Naive B cell (primary cell): ENCODE data around the gene PIP5K1C. TPM values are rescaled to one million over a fixed set of nuclear protein-coding genes. Genes with fewer than 3 reads are reported as not detected.
A peak's percentile ranks its signal among the peaks of the same experiment; 100 is the strongest.
"Not testable (repeated sequence)": the region's sequence is repeated elsewhere in the genome, so short reads cannot be mapped to it uniquely, and the experiment has no call there.

Experiments
- ATAC-seq, 2 donors: fragments of 150-1000 bp; cut with Tn5 transposase; 2 replicates each; pipeline ENCODE4 v1.10.0; 2021; ENCODE audit warnings: low read depth in 2 of 2, mild to moderate bottlenecking in 2 of 2, moderate library complexity in 2 of 2
- DNase-seq: peaks from one replicate; pipeline ENCODE4 v3.0.0; 2022
- H3K27ac Mint-ChIP-seq, 6 donors: one replicate each; pipeline ENCODE4 v1.8.0; 2020 to 2022; ENCODE audit warnings: mild to moderate bottlenecking in 6 of 6, mixed read lengths in 6 of 6, moderate library complexity in 5 of 6, inconsistent platforms in 2 of 6
- H3K27me3 Mint-ChIP-seq, 3 donors: one replicate each; pipeline ENCODE4 v1.8.0; 2021 to 2022; ENCODE audit warnings: mixed read lengths in 3 of 3, mild to moderate bottlenecking in 1 of 3
- H3K36me3 Mint-ChIP-seq, 2 donors: one replicate each; pipeline ENCODE4 v1.8.0; 2020 to 2022; ENCODE audit warnings: mixed read lengths in 2 of 2, inconsistent platforms in 1 of 2, mild to moderate bottlenecking in 1 of 2
- H3K4me1 Mint-ChIP-seq, 3 donors: one replicate each; pipeline ENCODE4 v1.8.0; 2020 to 2022; ENCODE audit warnings: mixed read lengths in 3 of 3, inconsistent platforms in 1 of 3, mild to moderate bottlenecking in 1 of 3, moderate library complexity in 1 of 3
- H3K4me3 Mint-ChIP-seq, 8 donors: one replicate each; pipeline ENCODE4 v1.8.0; 2020 to 2022; ENCODE audit warnings: mild to moderate bottlenecking in 8 of 8, mixed read lengths in 8 of 8, moderate library complexity in 8 of 8, inconsistent platforms in 2 of 8
- H3K9me3 Mint-ChIP-seq, 7 donors: one replicate each; pipeline ENCODE4 v1.8.0; 2020 to 2022; ENCODE audit warnings: mixed read lengths in 7 of 7, mild to moderate bottlenecking in 5 of 7, inconsistent platforms in 2 of 7, moderate library complexity in 1 of 7
- polyA plus RNA-seq, 6 donors: library from polyadenylated mRNA; unstranded; fragments of 300-500 nt; fragmentation: Illumina TruSeq; gene quantifications; one replicate each; pipeline ENCODE4 v1.2.3, GENCODE V29; 2021; ENCODE audit warnings: low read depth in 6 of 6

The PIP5K1C gene
- polyA plus RNA-seq, 6 donors from 2014 or later: 0.41 to 13.4 (median 4.9) TPM

DNA sequence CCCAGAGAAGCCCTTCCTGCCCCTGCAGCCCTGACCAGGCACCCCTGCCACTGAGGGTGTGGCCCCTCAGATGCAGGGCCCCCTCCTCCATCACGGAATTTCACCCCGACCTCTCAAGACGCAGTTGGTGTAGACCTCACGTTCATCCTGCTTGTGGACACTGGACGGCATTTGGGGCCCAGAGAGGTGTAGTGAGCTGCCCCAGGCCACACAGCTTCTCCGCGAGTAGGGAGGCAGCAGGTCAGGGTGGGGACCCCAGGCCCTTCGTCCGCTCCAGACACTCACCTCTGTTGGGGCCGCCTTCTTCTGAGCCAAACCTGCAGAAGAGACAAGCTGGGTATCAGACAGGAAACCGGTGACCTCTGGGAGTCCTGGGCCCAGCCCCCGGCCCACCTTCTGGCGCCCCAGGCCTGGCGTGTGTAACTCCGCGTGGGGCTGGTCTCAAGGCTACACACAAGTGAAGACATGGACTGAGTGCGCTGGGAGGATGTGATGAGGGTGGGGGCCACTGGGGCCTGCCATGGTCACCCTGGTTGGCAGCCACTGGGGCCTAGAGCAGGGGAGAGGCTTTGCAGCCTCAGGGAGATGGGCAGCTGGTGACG, 33.1 kb downstream of the PIP5K1C start:
- H3K27me3 Mint-ChIP-seq: peaks cover 0 to 16% (median 0%) of the 10 kb centered on the region in 3 donors
- H3K9me3 Mint-ChIP-seq: no peaks in the 10 kb centered on the region
- DNase-seq (no peak), ATAC-seq (no peak)
- no peak overlapping the region for H3K27ac Mint-ChIP-seq
- H3K4me1 Mint-ChIP-seq: peaks cover 30 to 47% (median 45%) of the 10 kb centered on the region in 3 donors
- H3K36me3 Mint-ChIP-seq: no peaks in the 10 kb centered on the region
- no peak overlapping the region for H3K4me3 Mint-ChIP-seq

DNA sequence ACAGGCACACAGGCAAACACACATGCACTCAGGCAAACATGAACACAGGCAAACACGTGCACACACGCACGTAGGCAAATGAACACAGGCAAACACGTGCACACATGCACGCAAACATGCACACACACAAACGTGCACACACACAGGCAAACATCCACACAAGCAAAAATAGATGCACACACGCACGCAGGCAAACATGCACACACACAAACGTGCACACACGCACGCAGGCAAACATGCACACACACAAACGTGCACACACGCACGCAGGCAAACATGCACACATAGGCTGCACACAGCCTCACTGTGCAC, 33.8 kb downstream of the PIP5K1C start:
- DNase-seq, H3K36me3 Mint-ChIP-seq, ATAC-seq, H3K27ac Mint-ChIP-seq, H3K4me3 Mint-ChIP-seq, H3K9me3 Mint-ChIP-seq: not testable (repeated sequence)
- Mint-ChIP-seq H3K4me1 (peaks cover 26 to 41% (median 40%) of the 10 kb centered on the region in 3 donors), H3K27me3 (peaks cover 0 to 10% (median 0%) of the 10 kb centered on the region in 3 donors)

DNA sequence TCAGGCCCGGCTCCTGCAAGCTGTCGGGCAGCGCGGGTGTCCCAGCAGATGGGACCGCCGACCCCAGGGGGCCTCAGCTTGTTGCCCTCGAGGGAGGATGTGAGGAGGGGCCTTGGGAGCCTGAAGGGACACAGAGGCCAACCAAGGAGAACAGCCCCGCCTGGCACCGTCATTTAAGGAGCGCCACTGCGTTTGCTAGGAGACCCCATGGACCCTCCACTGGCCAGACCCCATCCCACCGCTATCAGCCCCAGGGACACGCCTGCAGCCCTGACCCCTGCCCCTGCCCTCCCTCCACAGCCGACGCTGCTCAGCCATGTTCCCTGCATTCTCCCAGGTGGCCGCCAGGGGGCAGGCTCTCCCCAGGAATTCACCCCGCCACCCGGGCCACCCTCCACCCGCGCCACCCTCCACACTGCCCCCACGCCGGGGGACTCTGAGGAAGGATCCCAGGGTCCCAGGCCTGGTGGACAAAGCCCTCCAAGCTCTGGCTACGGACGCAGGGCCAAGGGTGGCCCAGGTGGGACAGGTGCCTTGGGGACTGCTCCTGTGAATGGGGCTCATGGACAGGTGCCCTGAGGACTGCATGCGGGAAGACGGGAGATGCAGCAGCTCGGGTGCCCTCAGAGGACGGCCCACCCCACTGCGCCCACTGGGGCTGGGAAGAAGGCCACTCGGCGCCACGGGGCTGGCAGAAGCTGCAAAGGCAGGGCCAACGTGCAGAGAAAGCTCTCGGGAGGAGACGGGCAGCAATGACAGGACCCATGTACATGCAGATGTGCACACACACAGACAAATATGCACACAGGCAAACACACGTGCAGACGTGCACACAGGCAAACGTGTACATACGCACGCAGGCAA, 34.4 kb downstream of the PIP5K1C start:
- H3K4me3 Mint-ChIP-seq: peak overlapping the region in 7 of 8 donors; percentile 19 to 72 (median 47)
- ATAC-seq: peak; percentile 86 to 90
- H3K4me1 Mint-ChIP-seq: peaks cover 21 to 37% (median 34%) of the 10 kb centered on the region in 3 donors
- peak; percentile 71 for DNase-seq
- peaks cover 0 to 9% of the 10 kb centered on the region in 2 donors for H3K36me3 Mint-ChIP-seq
- H3K27ac Mint-ChIP-seq: peak overlapping the region in 1 of 6 donors; percentile 42
- peaks cover 0 to 4% (median 0%) of the 10 kb centered on the region in 3 donors for H3K27me3 Mint-ChIP-seq
- H3K9me3 Mint-ChIP-seq: no peaks in the 10 kb centered on the region

DNA sequence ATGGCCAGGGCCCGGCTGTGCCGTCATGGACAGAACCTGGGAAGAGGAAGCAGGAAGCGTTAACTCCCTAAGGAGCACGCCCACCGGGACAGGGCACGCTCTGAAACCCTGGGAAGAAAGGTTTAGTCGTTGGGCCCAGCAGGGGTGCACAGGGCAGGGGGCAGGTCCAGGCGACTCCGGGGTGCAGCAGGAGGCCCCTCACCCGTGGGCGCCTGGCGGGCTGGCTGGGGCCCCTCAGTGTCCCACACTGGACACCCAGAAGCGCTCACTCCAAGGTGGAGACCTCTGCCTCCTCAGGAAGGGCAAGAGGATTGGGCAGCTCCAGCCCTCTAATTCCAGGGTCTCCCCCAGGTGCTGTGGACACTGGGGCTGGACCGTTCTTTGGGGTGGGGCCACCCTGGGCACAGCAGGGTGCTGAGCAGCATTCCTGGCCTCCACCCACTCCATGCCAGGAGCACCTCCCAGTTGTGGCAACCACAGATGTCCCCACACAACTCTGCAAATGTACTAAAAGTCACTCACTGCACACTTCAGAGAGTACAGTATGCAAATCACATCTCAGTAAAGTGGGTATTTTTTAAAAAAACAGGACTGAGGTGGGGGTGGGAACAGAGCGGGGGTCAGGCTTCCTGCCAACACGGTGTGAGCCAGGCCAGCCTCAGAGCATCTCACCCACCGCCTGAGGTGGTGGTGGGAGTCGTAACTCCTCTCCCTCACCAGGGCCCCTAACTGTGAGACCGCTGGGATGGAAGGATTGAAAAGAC, 35.2 kb downstream of the PIP5K1C start:
- ATAC-seq: peak; percentile 35 to 47
- peaks cover 19 to 33% (median 30%) of the 10 kb centered on the region in 3 donors for H3K4me1 Mint-ChIP-seq

DNA sequence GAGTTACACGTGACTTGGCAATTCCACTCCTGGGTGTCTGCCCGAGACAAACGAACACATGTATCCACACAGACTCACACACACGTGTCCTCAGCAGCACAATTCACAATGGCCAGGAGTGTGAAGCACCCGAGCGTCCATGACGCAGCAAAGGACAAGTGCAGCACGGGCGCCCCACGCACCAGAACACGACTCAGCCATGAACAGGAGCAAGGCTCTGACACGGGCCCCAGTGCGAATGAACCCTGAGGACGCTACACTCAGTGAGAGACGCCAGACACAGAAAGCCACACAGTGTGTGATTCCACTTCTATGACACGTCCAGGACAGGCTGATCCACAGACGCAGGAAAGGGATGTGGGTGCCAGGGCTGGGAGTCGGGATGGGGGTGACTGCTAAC, 36.4 kb downstream of the PIP5K1C start:
- peak overlapping the region in 2 of 8 donors; percentile 7 to 51 for H3K4me3 Mint-ChIP-seq
- no peak for DNase-seq
- H3K27me3 Mint-ChIP-seq: no peaks in the 10 kb centered on the region
- no peak for ATAC-seq
- H3K9me3 Mint-ChIP-seq: no peaks in the 10 kb centered on the region
- peaks cover 0 to 9% of the 10 kb centered on the region in 2 donors for H3K36me3 Mint-ChIP-seq
- H3K27ac Mint-ChIP-seq: no peak overlapping the region
- peaks cover 19 to 28% (median 21%) of the 10 kb centered on the region in 3 donors for H3K4me1 Mint-ChIP-seq

More for the DNA sequence above, 35.2 kb downstream of the PIP5K1C start:
- Mint-ChIP-seq H3K4me3 (peak overlapping the region in 7 of 8 donors; percentile 19 to 72 (median 47)), H3K36me3 (peaks cover 0 to 9% of the 10 kb centered on the region in 2 donors), H3K27me3 (no peaks in the 10 kb centered on the region), H3K9me3 (no peaks in the 10 kb centered on the region), H3K27ac (peak overlapping the region in 3 of 6 donors; percentile 6 to 30 (median 24))
- no peak for DNase-seq

DNA sequence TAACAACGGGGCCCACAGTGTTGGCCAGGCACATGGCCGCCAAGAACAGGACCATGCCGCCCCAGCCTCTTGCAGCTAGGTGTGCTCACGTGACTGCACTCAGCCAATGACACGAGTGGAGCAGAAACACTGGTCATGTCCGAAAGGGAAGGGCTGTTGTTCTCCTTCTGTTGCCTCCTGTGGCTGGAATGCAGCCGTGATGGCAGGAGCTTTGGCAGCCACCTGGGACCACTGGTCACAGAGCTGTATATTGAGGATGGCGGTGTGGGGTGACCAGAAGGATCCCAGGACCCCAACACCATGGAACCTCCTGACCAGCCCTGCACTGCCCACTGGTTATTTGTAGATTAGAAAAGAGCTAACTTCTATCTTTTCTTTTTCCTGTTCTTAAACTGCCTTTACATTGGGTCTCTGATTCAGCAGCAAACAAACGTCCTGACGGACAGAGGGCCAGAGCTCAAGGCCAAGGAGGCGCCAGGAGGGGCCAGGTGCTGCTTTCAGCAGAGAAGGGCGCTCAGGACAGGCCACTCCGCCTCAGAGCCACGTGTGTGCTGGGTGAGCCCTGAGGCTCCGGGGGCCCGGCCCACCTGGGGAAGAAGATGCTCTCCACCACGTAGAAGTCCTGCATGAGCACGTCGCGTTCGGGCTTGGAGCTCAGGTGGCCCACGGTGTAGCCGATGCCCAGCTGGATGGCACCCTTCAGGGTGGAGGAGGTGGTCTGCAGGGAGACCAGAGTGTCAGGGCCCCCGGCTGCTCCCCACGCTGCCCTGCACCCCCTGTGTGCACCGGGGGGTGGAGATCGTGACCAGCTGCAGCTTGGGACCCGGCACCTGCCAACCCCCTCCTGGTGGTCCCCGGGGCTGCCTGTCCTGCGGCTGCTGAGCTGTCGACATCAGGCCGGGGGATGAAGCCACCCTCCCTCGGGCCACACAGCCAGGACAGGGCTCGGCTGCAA, 38.7 kb downstream of the PIP5K1C start:
- Mint-ChIP-seq H3K36me3 (peaks cover 4 to 9% of the 10 kb centered on the region in 2 donors), H3K4me1 (peaks cover 13 to 20% (median 17%) of the 10 kb centered on the region in 3 donors), H3K9me3 (no peaks in the 10 kb centered on the region), H3K4me3 (no peak overlapping the region), H3K27me3 (no peaks in the 10 kb centered on the region), H3K27ac (no peak overlapping the region)
- ATAC-seq: no peak
- no peak for DNase-seq

DNA sequence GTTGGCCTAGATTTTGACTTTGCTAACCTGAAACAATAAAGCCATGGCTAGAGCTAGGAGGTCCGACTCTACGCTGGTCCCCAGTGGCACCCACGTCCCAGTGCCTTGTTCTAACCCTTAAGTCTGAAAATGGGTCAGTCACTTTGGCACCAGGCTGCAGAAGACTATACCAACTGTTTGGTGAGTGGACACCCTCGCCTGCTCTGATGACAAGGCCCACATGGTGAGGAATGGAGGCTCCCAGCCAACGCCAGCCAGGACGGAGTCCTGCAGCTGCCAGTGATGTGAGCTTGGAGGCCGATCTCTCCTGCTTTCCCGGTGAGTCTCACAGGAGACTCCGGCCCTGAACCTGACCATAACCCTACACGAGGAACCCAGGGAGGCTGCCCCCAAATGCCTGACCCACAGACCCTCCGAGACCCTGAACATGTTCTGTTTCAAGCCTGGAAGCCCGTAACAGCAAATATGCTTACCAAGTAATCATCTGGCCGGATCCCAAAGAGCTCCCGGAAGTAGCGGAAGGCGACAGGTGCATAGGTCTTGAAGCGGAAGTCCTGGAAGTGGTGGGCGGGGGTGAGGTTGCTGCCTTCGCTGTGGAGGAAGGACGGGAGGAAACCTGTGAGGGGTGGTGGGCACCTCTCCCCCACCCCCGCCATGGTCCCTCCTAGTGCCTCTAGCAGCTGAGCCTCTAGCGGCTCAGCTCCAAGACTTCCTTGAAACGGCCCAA, 39.6 kb downstream of the PIP5K1C start:
- ATAC-seq: no peak
- Mint-ChIP-seq H3K27me3 (no peaks in the 10 kb centered on the region), H3K27ac (no peak overlapping the region), H3K4me1 (peaks cover 5 to 12% (median 10%) of the 10 kb centered on the region in 3 donors), H3K36me3 (peaks cover 4 to 9% of the 10 kb centered on the region in 2 donors), H3K4me3 (no peak overlapping the region), H3K9me3 (no peaks in the 10 kb centered on the region)
- no peak for DNase-seq

DNA sequence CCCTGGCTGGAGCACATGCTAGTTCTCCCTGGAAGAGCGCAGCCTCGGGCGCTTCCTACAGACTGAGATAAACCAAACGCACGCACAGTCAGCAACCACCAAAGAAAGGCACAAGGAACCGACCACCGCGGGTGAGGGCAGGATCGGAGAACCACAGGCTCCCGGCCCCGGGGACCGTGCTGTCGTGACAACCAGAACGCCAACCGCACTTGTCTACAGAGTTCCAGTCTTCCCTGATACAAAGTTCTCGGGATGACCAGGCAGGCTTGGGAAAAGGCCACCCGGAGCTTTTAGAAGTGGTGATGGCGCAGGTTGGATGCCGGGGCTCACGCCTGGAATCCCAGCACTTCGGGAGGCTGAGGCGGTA, 40.5 kb downstream of the PIP5K1C start:
- Mint-ChIP-seq H3K4me1 (peaks cover 4 to 5% (median 5%) of the 10 kb centered on the region in 3 donors), H3K4me3 (no peak overlapping the region), H3K9me3 (no peaks in the 10 kb centered on the region), H3K27ac (peak overlapping the region in 1 of 6 donors; percentile 59), H3K27me3 (no peaks in the 10 kb centered on the region), H3K36me3 (peaks cover 4 to 9% of the 10 kb centered on the region in 2 donors)
- ATAC-seq: no peak
- DNase-seq: no peak

DNA sequence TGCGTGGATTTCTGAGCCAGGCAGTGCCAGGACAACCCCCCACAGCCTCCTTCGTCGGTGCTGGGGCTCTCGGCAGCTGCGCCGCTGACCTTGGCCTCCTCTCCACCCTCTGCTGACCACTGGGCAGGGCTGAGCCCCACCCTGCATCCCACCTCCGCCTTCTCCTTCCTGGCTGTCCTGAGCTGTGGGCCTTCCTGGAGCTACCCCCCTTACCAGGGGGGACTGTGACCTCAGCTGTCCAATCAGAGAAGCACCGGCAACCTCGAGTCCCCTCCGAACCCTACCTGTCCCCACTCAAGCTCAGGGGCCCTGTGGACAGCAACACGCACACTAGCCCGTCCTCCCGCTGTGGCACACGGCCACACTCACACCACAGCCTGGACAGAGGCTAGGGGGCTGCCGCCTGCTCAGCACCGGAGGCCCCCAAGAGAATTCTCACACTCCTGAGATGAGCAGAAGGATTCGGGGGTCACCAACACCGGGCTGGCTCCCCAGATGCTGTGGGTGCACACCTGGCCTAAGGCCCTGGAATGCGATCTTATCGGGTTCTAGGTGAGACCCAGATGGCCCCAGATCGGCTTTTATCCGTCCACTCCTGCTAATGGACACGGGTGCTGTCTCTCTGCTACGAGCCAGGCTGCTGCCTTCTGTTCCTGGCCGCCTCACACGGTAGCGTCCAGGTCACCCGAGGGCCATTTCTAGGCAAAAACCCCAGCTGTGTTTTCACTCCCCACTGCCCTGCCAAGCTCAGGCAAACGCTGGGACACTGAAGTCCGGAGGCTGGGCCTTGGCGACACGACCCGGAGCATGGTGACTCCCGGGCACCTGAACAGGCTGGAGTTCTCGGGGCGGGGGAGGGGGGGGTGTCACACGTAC, 41.2 kb downstream of the PIP5K1C start:
- no peaks in the 10 kb centered on the region for H3K27me3 Mint-ChIP-seq
- DNase-seq (no peak), ATAC-seq (no peak)
- H3K9me3 Mint-ChIP-seq: no peaks in the 10 kb centered on the region
- H3K4me3 Mint-ChIP-seq: peak overlapping the region in 1 of 8 donors; percentile 60
- no peak overlapping the region for H3K27ac Mint-ChIP-seq
- H3K4me1 Mint-ChIP-seq: peaks cover 3 to 5% (median 4%) of the 10 kb centered on the region in 3 donors
- peaks cover 4 to 9% of the 10 kb centered on the region in 2 donors for H3K36me3 Mint-ChIP-seq

DNA sequence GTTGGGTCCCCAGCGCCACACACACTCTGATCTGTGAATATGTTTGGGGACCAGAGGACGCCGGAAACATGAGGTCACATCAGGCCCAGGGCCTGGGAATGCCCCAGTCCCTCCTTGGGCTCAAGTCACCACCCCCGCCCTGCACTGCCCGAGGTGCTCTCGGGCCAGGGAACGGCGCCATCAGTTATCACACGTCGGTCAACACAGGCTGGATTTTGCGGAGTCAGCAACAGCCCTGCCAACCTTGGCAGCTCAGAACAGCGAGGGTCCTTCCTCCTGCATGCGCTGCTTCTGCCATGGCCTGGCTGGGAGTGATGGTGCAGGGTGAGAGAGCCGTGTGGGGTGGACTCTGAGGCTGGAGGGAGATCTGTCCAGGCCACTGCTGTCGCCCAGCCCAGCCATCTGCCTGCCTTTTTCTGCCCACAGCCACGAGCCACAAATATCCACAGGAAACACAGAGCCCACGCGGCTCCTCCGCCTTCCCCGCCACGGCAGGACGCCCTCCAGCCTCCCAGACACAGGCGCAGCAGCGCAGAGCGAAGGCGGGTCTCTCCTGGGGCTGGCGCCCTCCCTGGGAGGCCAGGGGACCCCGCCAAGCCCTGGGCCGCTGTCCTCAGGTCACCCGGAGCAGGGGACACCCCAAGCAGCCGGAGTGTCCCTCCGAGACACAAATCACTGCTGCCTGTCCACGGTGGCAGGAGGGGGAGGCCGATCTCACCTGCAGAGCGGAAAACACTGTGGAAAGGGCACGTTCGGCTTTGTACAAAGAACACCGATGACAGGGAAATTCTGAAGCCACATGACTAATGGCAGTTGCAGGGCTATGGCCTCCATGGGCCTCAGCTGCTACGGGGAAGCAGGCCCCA, 42.0 kb downstream of the PIP5K1C start:
- DNase-seq (no peak), ATAC-seq (no peak)
- Mint-ChIP-seq H3K9me3 (no peaks in the 10 kb centered on the region), H3K27me3 (no peaks in the 10 kb centered on the region), H3K4me3 (no peak overlapping the region), H3K27ac (no peak overlapping the region), H3K4me1 (peaks cover 0 to 3% (median 2%) of the 10 kb centered on the region in 3 donors), H3K36me3 (peaks cover 4 to 9% of the 10 kb centered on the region in 2 donors)

DNA sequence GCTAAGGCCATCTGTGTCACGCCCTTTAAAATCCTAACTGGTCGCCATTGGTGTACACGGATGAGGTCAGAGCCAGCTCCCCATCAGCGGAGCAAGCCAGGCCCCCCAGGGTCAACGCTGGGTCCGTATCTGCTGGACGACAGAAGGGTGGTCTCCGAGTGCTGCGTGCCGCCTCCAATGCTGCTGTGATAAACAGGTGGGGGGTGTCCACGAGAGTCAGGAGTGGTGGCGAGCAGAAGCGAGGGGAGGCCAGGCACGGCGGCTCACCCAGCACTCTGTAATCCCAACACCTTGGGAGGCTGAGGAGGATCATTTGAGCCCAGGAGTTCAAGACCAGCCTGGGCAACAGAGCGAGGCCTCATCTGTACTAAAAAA, 42.9 kb downstream of the PIP5K1C start:
- Mint-ChIP-seq H3K9me3 (no peaks in the 10 kb centered on the region), H3K27ac (peak overlapping the region in 3 of 6 donors; percentile 18 to 91 (median 47)), H3K4me3 (no peak overlapping the region), H3K36me3 (peaks cover 4 to 9% of the 10 kb centered on the region in 2 donors), H3K27me3 (no peaks in the 10 kb centered on the region), H3K4me1 (no peaks in the 10 kb centered on the region)
- DNase-seq (no peak), ATAC-seq (no peak)
